Measurements from ENCODE around the gene DYDC1.
"Not testable (repeated sequence)": the region's sequence is repeated elsewhere in the genome, so short reads cannot be mapped to it uniquely, and the experiment has no call there.

Gene DYDC1

GRCh38 chr10:80356563-80356988, at the start of gene DYDC1, which contains the start of gene DYDC2:
Gene DYDC1 (minus strand): TSS chr10:80356755. CDS start chr10:80352601, 4,154 bp downstream.
Gene DYDC2 (plus strand): TSS chr10:80356781. CDS start chr10:80362444, 5,663 bp downstream.
- DNase-seq (ENCODE audit: low read depth) = no peak

- no peak for DNase-seq (ENCODE audit: low read depth)
Observed at GRCh38 chr10:80406204-80406603, 49.6 kb upstream of the DYDC1 start.

DNA sequence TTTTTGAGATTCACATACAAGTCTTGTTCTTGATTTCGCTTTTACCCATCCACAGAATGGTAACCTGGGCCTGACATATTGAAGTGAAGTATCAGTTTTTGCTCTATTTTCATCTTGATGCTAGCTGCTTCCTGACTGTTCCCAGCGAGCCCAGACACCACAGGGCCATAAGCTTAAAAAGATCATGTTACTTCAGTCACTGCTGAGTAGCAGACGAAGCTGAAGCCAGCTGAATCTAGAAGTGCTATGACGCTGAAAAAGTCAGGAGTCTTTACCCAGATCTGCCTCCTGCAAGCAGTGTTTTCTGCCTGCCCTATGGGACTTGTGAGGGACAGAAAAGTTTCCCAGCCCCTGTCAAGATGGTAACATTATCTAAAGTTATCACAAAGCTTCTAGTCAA, 49.1 kb upstream of the DYDC1 start:
- DNase-seq (ENCODE audit: low read depth) = no peak

DNA sequence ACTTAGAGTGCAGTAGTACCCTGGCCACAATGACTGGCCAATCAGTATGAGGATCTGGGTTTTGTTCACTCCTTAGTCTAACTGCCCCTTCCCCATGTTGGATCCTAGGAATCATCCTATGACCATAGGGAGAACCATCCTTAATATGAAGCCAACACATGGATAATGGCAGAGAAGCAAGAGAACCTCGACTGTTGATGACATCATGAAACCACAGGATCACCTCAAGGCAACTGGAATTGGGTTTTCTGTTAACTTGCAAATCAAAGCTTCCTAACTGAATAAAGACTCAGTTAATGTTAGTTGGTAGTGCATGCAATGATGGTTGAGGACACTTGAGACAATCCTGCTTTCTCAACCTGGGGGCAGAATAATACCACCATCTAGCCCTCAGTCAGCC, 48.5 kb upstream of the DYDC1 start:
- no peak for DNase-seq (ENCODE audit: low read depth)

DNA sequence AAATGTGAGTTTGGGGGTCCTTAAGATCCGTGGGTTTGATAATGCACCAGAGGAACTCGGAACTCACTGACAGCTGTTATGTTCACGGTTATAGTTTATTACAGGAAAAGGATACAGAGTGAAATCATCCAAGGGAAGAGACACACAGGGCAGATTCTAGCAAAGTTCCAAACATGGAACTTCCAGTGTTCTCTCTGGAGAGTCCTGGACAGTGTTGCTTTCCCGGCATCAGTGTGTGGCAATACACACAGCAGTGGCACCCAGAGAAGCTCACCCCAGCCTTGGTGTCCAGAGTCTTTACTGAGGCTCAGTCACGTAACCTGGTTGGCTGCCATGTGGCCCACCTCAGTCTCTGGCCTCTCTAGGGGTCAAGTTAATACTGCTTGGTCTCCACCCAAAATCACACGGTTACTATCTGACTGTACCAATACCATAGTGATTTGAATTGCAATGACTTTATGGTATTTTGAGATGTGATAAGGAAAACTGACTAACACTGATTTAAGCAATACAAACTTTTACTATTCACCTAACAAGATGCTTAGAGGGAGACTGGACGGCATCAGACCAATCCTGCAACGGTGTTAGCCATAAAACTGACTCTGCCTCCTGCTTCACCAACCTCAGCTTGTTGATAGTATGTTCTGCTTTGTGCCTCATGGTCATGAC, 43.7 kb upstream of the DYDC1 start:
- DNase-seq (ENCODE audit: low read depth) = no peak

DNA sequence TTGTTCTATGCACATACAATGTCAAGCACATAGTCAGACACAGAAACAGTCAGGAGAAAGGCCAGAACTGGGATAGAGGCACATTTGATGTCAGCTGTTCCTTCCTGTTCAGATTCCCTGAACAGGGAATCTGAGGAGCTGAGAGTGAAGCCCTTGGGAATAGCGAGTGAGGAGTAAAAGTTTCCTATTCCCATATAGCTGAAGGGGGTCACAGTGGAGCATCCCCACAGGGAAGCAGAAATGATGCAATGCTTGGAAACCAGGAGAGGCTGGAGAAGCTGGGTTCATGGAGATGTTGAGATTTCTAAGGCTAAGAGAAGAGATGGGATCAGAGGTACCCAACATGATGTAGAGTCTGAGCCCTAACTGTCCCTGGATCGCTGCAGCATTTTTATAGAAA, 40.5 kb upstream of the DYDC1 start:
- DNase-seq (ENCODE audit: low read depth) = no peak

DNA sequence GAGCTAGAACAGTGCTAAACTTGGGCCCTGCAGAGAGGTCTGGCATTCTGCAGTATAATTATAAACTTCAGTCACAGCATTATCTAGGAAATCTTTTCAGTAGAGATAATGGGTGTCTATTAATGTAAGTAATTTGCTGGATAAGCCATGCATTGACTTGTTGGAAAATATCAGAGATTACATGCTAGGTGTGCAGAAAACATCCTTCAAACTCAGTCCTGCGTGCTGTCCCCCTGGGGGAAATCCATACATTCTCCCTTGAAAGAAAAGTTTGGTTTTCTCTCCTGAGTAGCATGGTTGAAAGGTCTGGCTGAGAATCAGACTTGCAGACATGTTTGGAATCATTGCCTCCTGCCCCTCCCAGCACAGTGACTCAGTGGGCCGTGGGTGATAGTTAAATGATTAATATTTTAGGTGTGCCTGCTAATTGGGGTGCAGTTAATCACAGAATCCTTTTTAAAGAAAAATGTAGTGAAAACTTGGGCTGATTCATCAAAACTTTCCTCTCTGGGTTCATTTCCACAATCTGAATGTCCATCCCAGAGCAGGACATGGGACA, 37.9 kb upstream of the DYDC1 start:
- no peak for DNase-seq (ENCODE audit: low read depth)

GRCh38 chr10:80392250-80392649, 35.7 kb upstream of the DYDC1 start:
- DNase-seq (ENCODE audit: low read depth) = no peak

GRCh38 chr10:80390740-80391139, 34.2 kb upstream of the DYDC1 start:
- no peak for DNase-seq (ENCODE audit: low read depth)

DNA sequence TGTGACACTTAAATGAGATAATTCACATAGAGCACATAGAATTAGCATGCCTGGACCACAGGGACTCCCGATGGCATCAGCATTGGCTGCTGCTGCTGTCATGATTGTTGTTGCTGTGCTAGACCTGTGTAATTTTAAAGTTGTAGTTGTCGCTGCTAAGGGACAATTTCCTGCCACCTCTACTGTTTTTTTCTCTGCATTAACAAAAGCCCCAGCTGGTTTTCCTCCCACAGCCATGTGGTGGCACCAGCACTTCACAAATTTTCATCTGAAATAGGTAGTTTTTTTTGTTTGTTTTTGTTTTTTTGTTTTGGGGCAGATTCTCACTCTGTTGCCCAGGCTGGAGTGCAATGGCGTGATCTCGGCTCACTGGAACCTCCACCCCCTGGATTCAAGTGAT, 26.4 kb upstream of the DYDC1 start:
- peak; percentile 20 for DNase-seq (ENCODE audit: low read depth)

GRCh38 chr10:80380185-80380584, 23.6 kb upstream of the DYDC1 start:
- no peak for DNase-seq (ENCODE audit: low read depth)

DNA sequence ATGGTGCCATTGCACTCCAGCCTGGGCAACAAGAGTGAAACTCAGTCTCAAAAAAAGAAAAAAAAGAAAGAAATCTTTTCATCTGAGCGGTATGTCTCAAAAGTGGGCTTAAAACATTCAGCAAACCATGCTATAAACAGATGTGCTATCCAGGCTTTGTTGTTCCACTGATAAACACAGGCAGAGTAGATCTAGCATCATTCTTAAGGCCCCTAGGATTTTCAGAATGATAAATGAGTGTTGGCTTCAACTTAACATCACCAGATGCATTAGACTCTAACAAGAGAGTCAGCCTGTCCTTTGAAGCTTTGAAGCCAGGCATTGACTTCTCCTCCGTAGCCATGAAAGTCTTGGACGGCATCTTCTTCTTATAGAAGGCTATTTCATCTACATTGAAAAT, 23.1 kb upstream of the DYDC1 start:
- no peak for DNase-seq (ENCODE audit: low read depth)

DNA sequence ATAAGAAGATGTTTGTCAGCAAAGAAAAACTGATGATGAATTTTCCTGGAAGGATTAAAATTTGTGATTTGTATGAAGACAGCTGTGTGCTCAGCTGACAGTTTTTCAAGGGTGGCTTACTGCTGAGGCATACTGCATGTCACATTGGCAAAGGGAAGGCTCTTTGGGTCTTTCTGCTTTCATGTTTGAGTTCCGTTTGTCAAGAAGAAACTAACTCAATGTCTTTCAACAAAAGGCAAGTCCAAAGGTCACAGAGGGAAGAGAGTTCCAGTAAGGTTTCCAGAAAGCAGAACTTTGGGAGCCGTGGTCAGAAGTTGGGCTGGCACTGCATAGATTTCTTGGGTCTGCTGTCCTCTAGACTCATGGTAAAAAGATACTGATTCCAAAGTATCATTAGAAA, 16.9 kb upstream of the DYDC1 start:
- DNase-seq (ENCODE audit: low read depth) = no peak

GRCh38 chr10:80372675-80373074, 16.1 kb upstream of the DYDC1 start:
- no peak for DNase-seq (ENCODE audit: low read depth)

- no peak for DNase-seq (ENCODE audit: low read depth)
Observed at GRCh38 chr10:80371467-80371866, 14.9 kb upstream of the DYDC1 start.

GRCh38 chr10:80365510-80365909, 9.0 kb upstream of the DYDC1 start:
- DNase-seq (ENCODE audit: low read depth) = no peak

DNA sequence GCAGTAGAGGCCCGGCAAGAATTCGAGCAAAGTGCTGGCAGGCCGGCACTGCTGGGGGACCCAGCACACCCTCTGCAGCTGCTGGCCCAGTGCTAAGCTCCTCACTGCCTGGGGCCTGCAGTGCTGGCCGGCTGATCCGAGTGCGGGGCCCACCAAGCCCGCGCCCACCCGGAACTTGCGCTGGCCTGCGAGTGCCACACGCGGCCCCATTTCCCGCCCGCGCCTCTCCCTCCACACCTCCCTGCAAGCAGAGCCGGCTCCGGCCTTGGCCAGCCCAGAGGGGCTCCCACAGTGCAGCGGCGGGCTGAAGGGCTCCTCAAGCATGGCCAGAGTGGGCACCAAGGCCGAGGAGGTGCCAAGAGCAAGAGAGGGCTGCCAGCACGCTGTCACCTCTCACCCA, 3.1 kb upstream of the DYDC1 start:
- DNase-seq (ENCODE audit: low read depth) = no peak

DNA sequence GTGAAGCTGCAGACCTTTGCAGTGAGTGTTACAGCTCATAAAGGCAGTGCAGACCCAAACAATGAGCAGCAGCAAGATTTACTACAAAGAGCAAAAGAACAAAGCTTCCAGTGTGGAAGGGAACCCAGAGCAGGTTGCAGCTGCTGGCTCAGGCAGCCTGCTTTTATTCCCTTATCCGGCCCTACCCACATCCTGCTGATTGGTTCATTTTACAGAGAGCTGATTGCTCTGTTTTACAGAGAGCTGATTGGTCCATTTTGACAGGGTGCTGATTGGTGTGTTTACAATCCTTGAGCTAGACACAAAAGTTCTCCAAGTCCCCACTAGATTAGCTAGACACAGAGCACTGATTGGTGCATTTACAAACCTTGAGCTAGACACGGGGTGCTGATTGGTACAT, 2.4 kb upstream of the DYDC1 start:
- not testable (repeated sequence) for DNase-seq (ENCODE audit: low read depth)

- DNase-seq (ENCODE audit: low read depth) = no peak
Observed at GRCh38 chr10:80357851-80358125, 1.2 kb upstream of the DYDC1 start.

DNA sequence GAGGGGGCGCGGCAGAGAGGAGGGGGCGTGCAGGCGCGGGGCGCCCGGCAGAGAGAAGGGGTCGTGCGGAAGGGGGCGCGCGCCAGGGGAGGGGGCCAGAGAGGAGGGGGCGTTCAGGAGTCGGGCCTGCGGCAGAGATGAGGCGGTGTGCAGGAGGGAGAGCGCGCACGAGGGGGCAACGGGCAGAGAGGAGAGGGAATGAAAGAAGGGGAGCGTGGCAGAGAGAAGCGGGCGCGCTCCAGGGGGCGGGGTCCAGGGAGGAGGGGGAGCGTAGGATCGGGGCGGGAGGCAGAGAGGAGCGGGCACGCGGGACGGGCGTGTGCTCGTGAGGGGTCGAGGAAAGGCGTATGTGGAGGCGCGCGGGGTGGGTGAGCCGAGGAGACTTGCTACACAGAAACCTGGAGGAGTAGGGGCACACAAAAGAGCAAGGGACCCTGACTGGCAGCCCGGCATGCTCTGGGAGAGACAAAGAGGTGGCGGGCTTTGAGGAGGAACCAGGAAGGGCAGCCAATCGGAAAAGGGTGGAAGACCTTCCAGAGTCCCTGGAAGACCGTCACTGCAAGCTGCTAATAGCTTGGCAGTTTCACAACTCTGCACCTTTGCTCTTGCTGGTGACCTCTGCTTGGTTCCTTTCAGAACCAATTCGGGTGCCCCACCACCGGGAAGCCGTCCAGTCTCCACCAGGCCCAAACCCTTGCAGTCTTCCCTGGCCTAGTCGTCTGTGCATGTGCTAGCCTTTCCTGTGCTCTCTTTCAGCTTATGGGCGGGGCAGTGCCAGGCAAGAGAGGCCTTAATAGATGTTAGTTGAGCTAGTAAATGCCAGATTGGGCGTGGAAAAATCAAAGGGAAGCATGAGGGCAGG, 665 bp upstream of the DYDC1 start:
- no peak for DNase-seq (ENCODE audit: low read depth)

DNA sequence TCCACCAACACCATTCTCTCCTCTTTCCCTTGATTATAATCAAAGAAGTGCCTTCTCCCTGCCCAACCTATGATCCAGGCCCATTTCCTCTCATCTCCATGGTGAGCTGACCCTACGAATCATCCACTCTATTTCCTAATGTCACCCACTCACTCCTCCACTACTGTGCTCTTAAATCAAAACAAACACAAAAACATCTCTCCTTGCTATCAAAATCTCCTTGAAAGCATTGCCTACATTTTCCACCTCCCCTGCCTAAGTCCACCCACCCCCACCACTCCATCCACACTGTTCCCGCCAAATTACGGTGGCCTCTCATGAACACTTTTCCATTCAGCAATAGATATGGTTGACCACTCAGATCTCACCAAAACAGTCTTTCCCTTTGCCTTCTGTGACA, 5.3 kb downstream of the DYDC1 start:
- no peak for DNase-seq (ENCODE audit: low read depth)

- DNase-seq (ENCODE audit: low read depth) = no peak
Observed at GRCh38 chr10:80350251-80350650, 6.3 kb downstream of the DYDC1 start.

DNA sequence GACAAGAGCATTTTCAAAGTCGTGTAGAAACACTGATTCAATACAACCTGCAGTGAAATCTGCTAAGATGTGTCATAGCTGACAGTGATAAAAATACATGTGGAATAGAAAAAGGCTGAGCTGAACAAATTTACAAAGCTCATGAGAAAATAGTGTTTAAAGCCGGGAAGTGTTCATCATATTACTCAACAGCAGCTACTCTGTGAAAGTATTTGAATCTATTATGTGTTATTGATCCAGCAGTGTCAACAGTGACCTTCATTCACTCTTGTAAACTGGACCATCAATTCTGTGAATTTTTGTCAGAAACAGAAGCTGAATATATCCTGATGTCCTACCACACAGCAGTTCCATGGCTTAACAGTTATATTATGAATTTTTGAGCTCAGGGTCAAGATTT, 11.6 kb downstream of the DYDC1 start:
- DNase-seq (ENCODE audit: low read depth) = no peak

Data from fibroblast of the conjunctiva (primary cell).